Measurements from ENCODE around the gene TSSK1B.
"Not testable (repeated sequence)": the region's sequence is repeated elsewhere in the genome, so short reads cannot be mapped to it uniquely, and the experiment has no call there.

The TSSK1B gene

GRCh38 chr5:113434889-113435288, at the start of gene TSSK1B:
TSSK1B (minus strand) TSS chr5:113434989; CDS start chr5:113434839, 150 bp downstream.
- H3K4me3 ChIP-seq (ENCODE audit: low read depth, low read length), result no peak within 1 kb of the TSS

- no peak overlapping the region for H3K4me3 ChIP-seq (ENCODE audit: low read depth, low read length)
These were observed 45.5 kb upstream of the TSSK1B start for GRCh38 chr5:113480243-113480642.

GRCh38 chr5:113478691-113479090, 43.9 kb upstream of the TSSK1B start:
- no peak overlapping the region for H3K4me3 ChIP-seq (ENCODE audit: low read depth, low read length)

GRCh38 chr5:113474100-113474728, 39.4 kb upstream of the TSSK1B start:
- no peak overlapping the region for H3K4me3 ChIP-seq (ENCODE audit: low read depth, low read length)

GRCh38 chr5:113463032-113463431, 28.2 kb upstream of the TSSK1B start:
- no peak overlapping the region for H3K4me3 ChIP-seq (ENCODE audit: low read depth, low read length)

GRCh38 chr5:113457106-113457505, 22.3 kb upstream of the TSSK1B start:
- H3K4me3 ChIP-seq (ENCODE audit: low read depth, low read length), result not testable (repeated sequence)

- H3K4me3 ChIP-seq (ENCODE audit: low read depth, low read length), result no peak overlapping the region
These were observed 18.2 kb upstream of the TSSK1B start for GRCh38 chr5:113452941-113453340.

GRCh38 chr5:113451797-113452196, 17.0 kb upstream of the TSSK1B start:
- H3K4me3 ChIP-seq (ENCODE audit: low read depth, low read length), result no peak overlapping the region

GRCh38 chr5:113450929-113451328, 16.1 kb upstream of the TSSK1B start:
- no peak overlapping the region for H3K4me3 ChIP-seq (ENCODE audit: low read depth, low read length)

- no peak overlapping the region for H3K4me3 ChIP-seq (ENCODE audit: low read depth, low read length)
These were observed 15.7 kb upstream of the TSSK1B start for GRCh38 chr5:113450462-113450861.

GRCh38 chr5:113448252-113448651, 13.5 kb upstream of the TSSK1B start:
- no peak overlapping the region for H3K4me3 ChIP-seq (ENCODE audit: low read depth, low read length)

- no peak overlapping the region for H3K4me3 ChIP-seq (ENCODE audit: low read depth, low read length)
These were observed 12.8 kb upstream of the TSSK1B start for GRCh38 chr5:113447498-113448050.

GRCh38 chr5:113446358-113446927, 11.7 kb upstream of the TSSK1B start:
- no peak overlapping the region for H3K4me3 ChIP-seq (ENCODE audit: low read depth, low read length)

GRCh38 chr5:113437111-113437510, 2.3 kb upstream of the TSSK1B start:
- no peak overlapping the region for H3K4me3 ChIP-seq (ENCODE audit: low read depth, low read length)

GRCh38 chr5:113435575-113435974, 786 bp upstream of the TSSK1B start:
- no peak overlapping the region for H3K4me3 ChIP-seq (ENCODE audit: low read depth, low read length)

GRCh38 chr5:113433862-113434612, 752 bp downstream of the TSSK1B start:
- no peak overlapping the region for H3K4me3 ChIP-seq (ENCODE audit: low read depth, low read length)

GRCh38 chr5:113433071-113433470, 1.7 kb downstream of the TSSK1B start:
- no peak overlapping the region for H3K4me3 ChIP-seq (ENCODE audit: low read depth, low read length)

GRCh38 chr5:113427871-113428574, 6.8 kb downstream of the TSSK1B start:
- no peak overlapping the region for H3K4me3 ChIP-seq (ENCODE audit: low read depth, low read length)

GRCh38 chr5:113425909-113426308, 8.9 kb downstream of the TSSK1B start:
- no peak overlapping the region for H3K4me3 ChIP-seq (ENCODE audit: low read depth, low read length)

GRCh38 chr5:113421693-113422092, 13.1 kb downstream of the TSSK1B start:
- no peak overlapping the region for H3K4me3 ChIP-seq (ENCODE audit: low read depth, low read length)

GRCh38 chr5:113405530-113405929, 29.3 kb downstream of the TSSK1B start:
- no peak overlapping the region for H3K4me3 ChIP-seq (ENCODE audit: low read depth, low read length)
